GM21737 (cell line): Measurements from ENCODE around the gene PLCD3.

Source experiments
- ATAC-seq: cut with Tn5 transposase; IDR thresholded peaks from one replicate; pipeline ENCODE4 v1.9.1; 2021; ENCODE audit warnings: mild to moderate bottlenecking, moderate library complexity; ENCODE audit not compliant: unreplicated experiment

Gene PLCD3

DNA sequence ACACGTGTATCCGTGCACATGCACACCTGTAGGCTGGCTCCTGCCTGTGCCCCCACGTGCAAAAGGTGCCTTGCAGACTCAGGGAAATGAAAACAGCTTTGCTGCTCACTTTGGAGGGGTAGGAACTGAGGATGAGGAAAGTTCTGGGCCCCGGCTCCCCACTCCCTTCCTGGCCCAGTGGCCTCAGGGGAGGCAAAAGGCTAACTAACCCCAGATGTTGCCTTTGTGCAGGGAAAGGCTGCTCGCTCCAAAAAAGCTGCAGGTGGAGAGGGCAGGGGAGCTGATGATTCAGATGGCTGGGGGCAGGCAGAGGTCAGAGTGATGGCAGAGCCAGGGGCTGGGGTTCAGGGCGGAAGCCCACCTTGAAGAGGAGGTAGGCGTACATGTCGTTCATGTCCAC is 12.4 kb downstream of the PLCD3 start:
- no peak for ATAC-seq

DNA sequence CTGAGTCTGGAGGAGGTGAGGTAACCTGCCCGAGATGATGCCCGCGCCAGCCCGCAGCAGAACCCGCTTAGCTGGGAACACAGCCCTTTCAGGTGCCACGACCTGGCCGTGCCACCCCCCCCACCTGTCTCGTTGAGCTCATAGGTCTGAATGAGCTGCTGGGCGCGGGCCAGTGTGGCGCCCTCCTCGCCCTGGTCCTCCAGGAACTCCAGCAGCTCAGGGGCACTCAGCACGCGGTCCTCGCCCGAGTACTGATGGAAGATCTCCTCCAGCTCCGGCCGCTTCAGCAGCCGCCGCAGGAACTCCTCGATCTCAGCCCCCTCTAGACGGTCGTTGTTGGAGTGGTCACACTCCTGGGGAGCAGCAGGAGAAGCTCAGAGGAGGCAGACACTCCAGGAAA is 13.6 kb downstream of the PLCD3 start:
- ATAC-seq: no peak

DNA sequence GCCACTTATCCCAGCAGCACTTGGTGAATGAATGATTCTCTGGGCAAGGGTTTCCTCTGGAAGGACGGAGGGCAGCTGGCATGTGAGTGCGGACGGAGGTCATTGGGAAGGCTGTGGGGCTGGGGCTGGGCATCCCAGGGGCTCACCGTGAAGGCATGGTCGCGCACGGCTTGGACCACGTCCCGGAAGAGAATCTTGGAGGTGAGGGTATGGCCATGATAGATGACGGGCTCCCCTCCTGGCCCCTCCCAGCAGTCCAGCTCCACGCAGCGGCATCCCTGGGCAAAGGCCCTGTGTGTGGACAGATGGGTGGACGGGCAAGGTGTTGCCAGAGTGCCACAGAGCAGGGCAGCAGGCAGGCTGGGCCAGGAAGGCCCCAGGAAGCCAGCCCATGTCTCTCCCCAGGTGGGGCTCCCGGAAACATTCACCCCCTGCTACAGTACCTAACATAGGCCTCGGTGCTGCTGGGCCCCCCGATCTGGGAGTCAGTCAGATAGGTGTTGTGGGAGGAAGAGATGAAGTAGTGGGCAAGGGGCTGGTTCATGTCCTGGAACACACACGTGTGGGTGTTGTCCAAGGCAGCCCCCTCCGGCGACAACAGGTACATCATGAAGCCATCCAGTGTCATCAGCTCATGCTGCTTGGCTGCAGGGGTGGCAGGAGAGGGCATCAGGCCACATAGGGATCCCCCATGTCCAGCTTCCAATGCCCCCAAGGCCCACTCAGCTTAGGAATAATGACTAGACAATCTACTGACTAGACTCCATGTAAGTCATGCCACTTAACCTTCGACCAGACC is 14.3 kb downstream of the PLCD3 start:
- no peak for ATAC-seq

DNA sequence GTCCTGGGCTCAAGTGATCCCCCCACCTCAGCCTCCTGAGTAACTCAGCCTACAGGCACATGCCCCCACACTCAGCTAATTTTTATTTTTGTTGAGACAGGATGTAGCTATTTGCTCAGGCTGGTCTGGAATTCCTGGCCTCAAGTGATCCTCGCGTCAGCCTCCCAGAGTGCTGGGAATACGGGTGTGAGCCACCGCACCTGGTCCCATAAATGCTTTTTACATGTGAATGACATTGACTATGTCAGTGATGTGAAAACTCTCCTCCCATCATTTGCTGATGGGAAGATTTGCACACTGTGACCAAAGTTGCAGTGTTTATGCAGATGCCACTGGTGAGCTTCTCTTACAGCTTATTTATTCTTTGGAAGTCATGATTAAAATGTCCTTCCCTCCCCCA is 15.0 kb downstream of the PLCD3 start:
- no peak for ATAC-seq

DNA sequence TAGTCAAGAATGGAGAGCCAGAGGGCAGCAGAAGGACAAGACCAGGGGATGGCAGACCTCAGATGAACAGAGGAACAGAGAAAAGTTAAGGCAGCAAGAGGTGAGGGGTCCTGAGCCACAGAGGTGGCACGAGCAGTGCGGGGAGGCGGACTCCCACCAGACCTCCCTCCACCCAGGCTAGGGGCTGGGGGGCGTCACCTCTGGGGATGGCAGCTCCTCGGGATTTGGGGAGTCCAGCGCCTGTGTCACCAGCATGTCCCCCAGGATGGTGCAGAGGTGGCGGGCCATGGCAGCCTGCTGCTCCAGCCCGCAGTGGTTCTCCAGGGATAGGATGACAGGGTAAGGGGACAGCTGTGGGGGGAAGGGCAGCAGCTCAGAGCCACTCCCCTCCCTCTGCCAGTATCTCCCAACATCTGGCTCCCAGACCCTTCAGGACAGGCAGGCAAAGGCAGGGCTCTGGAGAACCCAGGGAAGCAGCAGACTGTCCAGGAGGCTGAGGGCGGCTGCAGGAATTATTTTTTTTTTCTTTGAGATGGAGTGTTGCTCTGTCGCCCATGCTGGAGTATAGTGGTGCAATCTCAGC is 15.8 kb downstream of the PLCD3 start:
- no peak for ATAC-seq

DNA sequence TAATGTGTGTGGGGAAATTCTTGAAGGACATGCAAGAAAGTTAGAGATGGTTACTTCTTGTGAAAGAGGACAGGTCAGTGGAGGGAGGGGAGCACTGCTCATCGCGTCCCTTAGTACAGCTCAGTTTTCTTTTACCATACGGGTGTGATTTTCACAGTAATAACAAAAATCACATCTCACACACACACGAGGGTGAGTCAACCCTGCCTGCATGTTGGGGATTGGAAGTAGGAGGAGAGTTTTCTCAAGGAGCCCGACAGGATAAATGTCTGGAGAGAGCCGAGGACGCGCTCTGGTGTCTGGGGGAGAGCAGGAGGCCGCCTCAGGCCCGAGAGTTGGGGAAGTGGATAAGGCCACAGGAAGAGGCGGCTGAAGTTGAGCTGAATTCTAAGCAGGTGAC is 16.4 kb downstream of the PLCD3 start:
- ATAC-seq: no peak

DNA sequence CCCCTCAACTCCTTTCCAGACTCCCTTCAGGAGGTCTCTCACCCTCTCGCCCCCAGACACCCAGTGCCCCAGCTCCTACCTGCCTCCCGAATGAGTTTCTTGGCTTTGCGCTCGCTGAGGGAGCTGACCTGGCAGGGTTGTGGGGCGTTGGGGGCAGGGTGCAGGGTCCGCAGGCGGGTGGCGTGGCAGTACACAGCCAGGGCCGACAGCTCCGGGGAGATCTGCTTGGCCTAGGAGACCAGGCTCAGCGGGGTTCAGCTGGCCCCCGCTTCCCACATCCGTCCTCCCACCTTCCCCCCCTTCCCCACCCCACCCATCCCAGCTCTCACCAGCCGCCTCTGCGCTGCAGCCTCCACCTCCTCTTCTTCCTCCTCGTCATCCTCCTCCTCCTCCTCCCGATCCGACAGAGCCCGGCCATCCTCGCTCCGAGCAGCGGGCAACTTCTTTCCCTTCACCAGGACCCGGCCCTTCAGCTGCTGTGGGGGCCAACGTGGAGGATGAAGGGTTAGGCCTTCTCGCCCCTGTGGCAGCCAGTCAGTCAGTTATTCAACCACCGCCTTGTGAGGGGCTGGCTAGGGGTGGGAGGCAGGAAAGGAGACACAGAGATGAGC is 17.2 kb downstream of the PLCD3 start:
- no peak for ATAC-seq

DNA sequence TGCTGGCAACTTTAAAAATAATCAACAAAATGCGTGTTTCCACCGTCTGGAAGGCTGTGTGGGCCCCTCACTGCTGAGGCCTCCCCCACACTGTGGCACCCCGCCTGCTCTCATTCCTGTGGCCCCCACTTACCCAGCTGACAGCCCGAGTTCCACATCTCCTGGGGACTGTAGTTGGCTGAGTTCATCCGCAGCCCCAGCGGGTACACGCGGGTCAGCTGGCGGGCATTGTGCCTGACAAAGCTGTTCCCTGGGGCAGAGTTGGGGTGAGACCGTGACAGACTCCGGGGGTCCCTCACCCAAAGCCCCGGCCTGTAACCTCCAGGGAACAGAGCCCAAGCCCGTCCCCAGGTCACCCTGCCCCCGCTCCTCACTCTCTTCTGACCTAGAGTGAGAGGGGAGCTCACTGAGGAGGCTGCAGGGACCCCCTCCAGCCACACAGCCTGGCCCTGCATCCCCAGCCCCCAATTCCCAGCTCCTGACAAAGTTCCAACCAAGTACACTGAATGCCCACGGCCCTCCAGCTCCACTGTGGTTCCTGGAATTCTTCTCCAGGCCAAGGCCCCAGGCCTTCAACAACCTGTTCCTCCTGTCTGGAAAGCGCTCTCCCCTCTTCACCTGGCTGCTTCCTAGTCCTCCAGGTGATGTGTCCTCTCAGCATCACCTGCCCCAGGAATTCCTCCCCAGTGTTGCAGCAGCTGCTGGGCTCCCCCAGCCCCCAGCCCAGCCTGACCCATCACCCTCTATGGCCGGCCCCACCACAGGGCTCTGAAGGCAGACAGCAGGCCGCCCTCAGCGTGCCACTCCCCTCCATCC is 18.0 kb downstream of the PLCD3 start:
- no peak for ATAC-seq

DNA sequence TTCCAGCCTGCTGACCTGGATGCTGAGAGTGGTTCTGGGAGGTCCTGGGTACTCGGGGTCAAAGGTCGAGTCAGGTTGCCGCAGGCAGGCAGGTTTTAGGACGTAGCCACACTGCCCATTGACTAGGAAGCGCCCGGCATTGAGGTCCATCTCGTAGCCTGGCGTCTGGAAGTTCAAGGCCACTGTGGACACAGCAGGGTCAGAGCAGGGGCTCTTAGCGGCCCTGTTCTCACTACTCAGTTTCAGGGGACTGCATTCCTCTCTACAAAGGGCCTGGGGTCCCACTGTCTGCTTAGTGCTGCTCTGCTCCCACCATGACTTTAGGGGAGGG is 18.9 kb downstream of the PLCD3 start:
- ATAC-seq: no peak

DNA sequence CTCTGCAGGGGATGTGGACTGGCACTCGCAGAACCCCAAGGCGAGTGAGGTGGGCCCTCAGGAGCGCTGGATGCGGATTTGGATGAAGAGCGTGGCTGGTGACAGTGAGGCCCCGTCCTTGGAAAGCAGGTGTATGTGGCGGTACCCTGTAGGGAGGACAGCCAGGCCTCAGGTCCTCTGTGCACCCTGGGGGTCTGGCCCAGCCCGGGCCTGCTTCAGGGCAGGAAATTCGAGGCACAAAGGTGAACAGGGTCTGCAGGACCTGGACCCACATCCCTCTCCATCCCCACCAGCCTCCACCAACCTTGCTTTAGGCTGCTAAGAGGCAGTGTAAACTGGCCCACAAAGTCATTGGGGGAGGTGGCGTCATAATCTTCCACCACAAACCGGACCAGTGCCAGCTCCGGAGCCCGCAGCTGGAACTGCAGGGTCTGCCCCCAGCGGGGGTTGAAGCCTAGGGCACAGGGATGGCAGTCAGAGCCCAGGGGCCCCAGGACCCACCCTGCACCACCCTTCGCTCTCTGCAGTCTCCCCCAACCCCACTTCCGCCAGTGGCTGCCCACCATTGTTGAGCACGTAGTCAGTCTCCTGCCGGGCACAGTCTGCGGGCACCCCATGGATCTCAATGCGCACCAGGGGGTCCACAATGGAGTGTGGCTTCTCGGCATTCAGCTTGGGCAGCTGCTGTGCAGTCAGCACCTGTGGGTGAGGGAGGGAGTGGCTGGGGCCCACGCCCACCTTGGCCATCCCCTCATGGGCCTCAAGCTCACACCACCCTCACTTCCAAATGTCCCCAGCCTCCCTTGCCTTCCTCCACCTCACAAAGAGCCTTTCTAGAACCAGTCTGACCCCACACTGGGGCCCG is 19.5 kb downstream of the PLCD3 start:
- ATAC-seq: no peak

DNA sequence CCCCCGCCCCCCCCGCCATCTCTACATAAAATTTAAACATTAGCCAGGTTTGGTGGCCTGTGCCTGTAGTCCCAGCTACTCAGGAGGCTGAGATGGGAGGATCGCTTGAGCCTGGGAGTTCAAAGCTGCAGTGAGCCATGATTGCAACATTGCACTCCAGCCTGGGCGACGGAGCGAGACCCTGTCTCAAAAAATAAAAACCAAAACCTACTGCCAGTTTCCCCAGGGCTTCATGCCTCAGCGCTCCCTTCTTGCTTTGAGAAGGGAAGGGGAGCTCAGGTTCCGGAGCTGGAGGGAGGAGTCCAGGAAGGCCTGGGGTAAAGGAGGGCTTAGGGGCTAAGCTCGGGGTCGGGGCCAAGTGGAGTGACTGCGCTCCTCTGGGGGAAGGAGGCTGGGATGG is 20.5 kb downstream of the PLCD3 start:
- ATAC-seq: no peak

DNA sequence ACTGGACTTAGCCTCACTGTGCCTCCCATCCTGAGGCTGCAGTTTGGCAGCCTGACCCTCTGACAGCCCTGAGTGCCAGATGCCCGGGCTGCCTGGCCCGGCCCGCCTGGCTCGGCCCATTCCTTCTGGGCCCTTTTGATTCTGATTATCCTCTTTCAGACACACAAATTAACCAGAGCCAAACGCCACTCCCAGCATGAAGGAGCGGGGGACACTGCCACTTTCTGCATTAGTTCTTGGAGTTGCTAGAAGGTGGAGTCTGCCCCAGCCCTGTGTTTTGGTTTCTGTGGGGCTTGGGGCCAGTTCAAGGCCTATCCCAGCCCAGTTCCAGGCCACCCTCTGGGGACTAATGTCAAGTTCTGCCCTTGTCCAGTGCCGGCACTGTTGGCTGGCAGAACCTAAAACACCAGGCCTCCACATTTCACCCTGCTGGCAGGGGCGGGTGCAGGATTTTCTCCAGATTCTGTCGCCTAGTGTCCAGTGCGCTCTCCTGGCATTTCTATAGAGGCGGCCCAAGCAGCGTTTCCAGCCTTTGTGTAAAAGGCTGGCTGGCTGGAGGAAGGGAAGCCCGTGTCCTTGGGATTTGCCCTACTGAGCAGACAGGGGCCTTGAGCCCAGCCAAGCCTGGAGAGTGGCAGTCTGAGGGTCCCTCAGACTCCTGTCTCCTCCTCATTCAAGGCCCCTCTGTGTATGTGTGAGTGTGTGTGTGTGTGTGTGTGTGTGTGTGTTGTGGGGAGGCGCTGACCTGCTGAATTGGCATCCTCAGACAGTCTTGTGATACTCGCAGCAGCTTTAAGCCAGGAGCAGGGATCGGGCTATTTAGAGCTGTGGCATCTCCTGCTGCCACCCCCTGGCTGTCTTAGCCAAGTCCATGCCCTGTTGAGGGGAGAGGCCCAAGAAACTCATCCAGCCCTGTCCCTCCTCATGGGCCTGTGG is 21.4 kb downstream of the PLCD3 start:
- no peak for ATAC-seq

DNA sequence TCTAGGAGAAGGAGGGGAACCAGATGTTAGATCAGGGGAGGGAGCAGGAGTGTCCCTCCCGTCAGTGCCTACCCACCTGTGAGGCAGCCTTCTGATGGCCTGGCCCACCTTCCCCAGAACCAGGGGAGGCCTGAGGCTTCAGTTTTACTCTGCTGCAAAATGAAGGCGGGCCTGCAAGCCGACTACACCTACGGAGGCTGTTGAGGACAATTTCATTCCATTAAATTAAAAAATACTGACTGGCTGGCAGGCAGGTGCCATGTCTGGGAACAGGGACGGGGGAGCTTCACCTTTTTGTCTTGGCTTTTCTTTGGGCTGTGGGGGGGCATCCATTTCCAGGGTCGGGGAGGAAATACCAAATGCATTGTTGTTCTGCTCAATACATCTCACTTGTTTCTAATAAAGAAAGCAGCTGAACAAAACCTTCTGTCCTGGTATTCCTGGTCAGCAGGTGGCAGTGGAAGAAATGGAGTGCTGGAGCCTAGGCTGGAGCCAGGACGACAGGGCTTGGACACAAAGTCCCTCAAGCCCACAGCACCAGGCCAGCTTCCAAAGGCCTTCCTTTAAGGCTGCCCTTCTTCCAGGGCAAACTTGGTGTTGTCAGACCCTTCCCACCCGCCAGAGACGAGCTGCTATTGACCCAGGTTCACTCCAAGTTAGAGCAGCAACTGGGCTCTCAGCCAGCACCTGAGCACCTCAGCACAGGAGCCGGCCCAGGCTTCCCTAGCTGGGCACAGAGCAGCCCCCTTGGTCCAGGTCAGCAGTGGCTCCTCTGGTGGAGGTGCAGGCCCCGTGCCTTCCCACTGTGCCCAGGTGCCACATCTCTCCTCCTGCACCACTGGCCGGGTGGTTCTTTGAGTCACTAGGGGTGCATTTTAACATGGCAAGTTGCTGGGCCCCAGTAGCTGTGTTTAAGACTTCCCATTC is 23.5 kb downstream of the PLCD3 start:
- no peak for ATAC-seq

DNA sequence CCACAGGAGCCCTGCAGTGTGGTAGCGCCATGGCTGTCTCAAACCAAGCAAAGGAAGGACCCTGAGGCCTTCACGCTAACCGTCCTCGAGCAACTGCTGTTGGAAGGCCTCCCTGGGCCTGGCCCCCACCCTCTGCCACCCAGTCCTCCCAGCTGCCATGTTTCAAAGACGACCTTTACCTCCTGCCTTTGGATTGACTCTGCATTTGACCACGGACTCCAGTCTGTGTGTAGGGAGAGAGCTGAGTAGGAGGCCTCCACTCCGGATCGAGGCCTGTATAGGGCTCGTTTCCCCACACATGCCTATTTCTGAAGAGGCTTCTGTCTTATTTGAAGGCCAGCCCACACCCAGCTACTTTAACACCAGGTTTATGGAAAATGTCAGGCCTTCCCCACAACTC is 24.3 kb downstream of the PLCD3 start:
- ATAC-seq: no peak

DNA sequence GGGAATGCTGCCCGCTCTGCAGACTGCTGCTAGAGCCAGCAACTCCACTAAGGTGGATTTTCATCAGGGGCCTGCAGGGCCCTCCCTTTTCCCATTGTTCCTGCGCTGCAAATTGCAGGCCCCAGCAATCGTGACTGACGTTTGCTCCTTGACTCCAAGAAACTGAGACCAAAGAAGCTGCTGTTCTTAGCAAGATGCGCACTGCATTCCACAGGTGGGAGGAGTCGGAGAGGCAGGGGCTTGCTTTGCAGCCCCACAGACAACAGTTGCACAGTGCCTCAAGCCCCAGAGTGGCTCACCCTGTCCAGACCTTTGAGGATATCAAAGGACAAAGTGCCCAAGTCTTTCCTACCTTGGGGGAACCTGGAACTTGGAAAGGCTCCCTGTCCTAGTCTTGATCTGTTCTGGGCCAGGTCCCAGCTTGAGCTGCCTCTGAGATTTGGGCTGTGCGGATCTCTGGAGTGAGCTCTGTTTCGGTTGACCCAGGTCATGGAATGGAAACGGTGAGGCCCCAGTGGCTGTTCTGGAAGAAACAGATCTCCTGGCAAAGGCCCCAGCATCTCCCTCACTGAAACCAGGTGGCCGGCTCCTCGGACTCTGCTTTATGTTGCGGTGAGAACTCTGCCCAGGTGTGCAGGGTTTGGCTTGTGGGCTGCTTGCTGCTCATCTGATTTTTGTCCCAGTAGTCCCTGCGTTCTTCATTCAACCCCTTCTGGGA is 24.9 kb downstream of the PLCD3 start:
- no peak for ATAC-seq

DNA sequence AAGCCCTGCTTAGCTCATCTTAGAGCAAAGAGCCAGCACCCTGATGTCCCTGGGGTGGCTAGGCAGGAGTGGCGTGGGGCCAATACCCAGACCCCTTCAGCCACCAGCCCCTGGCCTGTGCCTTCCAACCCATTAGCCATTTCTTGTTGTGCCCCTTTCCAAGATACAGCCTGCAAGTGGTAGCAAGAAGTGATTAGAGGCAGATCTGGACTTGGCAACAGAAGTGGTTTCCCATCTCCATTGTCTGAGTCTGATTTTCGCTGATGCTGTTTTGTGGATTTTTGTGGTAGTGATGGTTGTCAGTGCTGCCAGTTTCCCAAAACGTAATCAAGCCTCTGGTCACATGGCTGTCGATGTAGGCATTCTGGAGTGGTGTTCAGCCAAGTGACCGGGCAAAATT is 25.7 kb downstream of the PLCD3 start:
- no peak for ATAC-seq

DNA sequence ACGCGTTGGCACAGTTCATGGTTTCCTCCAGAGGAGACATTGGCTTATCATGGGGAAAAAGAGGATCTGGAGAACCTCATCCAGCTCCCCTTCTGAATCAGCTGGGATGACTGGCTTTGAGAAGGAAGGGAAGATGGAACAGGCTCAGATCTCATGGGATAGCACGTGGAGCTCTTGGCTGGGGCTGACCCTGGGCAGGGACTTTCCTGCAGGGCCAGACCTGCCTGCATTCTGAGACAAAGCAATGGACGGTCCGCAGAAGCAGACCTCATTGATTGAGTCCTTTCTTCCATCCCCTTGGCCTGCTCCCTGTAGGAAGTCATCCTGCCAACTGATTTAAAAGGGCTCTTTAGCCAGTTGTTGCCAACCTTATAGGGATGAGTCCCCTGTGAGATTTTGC is 26.2 kb downstream of the PLCD3 start:
- no peak for ATAC-seq
